GM06990 (cell line): Measurements from ENCODE around the gene GSTM3.
"Not testable (repeated sequence)": the region's sequence is repeated elsewhere in the genome, so short reads cannot be mapped to it uniquely, and the experiment has no call there.

Source experiments
- DNase-seq: peaks from one replicate; pipeline ENCODE4 v3.0.0-alpha.2; 2011; ENCODE audit not compliant: insufficient read length; ENCODE audit errors: extremely low read depth
- H3K27me3 ChIP-seq: replicated peaks from 2 replicates; pipeline ENCODE4 v1.6.0; 2011; ENCODE audit warnings: low read length; ENCODE audit not compliant: control insufficient read depth, insufficient read depth
- H3K36me3 ChIP-seq: 2 replicates; pipeline ENCODE4 v1.5.1; 2011; ENCODE audit warnings: low read length; ENCODE audit not compliant: control insufficient read depth, insufficient read depth
- H3K4me3 ChIP-seq: replicated peaks from 2 replicates; pipeline ENCODE4 v1.5.1; 2011; ENCODE audit warnings: low read depth, mild to moderate bottlenecking, control low read depth, low read length
- CTCF ChIP-seq: IDR thresholded peaks from 2 replicates; pipeline ENCODE4 v1.5.1; 2011; ENCODE audit warnings: low read length, control low read depth, mild to moderate bottlenecking, inconsistent platforms; ENCODE audit not compliant: insufficient read depth, poor library complexity, severe bottlenecking

Gene GSTM3

GRCh38 chr1:109705411-109705810 lies 35.4 kb downstream of the GSTM3 start:
- H3K4me3 ChIP-seq: no peak overlapping the region
- TF ChIP-seq CTCF: no peak
- DNase-seq: no peak
- no peaks in the 10 kb centered on the region for H3K36me3 ChIP-seq
- no peaks in the 10 kb centered on the region for H3K27me3 ChIP-seq

GRCh38 chr1:109704173-109704572 lies 36.7 kb downstream of the GSTM3 start:
- H3K27me3 ChIP-seq: no peaks in the 10 kb centered on the region
- H3K36me3 ChIP-seq: no peaks in the 10 kb centered on the region
- H3K4me3 ChIP-seq: no peak overlapping the region
- peak; percentile 2 for TF ChIP-seq CTCF
- no peak for DNase-seq

DNA sequence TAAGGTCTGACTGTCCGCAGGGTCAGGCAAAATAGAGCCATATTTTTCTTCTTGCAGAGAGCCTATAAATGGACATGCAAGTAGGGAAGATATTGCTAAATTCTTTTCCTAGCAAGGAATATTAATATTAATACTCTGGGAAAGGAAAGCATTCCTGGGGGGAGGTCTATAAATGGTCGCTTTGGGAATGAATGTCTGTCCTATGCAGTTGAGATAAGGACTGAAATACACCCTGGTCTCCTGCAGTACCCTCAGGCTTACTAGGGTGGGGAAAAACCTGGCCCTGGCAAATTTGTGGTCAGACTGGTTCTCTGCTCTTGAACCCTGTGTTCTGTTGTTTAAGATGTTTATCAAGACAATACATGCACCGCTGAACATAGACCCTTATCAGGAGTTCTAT lies 37.9 kb downstream of the GSTM3 start:
- not testable (repeated sequence) for H3K4me3 ChIP-seq, DNase-seq, H3K36me3 ChIP-seq, H3K27me3 ChIP-seq

DNA sequence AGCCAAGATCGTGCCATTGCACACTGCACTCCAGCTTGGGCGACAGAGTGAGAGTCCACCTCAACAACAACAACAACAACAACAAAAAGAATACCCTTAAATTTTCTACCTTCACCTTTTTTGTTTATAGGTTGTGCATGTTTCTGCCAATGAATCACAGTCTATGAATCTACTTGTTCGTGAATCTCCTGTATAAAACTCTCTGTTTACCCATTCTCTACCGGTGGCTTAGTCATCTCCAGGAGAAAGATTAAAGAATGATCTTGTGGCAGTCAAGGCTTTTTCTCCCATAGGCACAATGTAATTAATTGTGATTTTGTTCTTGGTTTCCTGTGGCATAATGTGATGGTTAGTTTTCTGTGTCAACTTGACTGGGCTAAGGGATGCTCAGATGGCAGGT lies 43.0 kb downstream of the GSTM3 start:
- DNase-seq, H3K4me3 ChIP-seq, H3K27me3 ChIP-seq, H3K36me3 ChIP-seq: not testable (repeated sequence)

GRCh38 chr1:109697066-109697465 lies 43.8 kb downstream of the GSTM3 start:
- Histone ChIP-seq H3K4me3 (no peak overlapping the region), H3K36me3 (no peaks in the 10 kb centered on the region), H3K27me3 (no peaks in the 10 kb centered on the region)
- no peak for DNase-seq
- no peak for TF ChIP-seq CTCF

GRCh38 chr1:109695138-109695537 lies 45.7 kb downstream of the GSTM3 start:
- H3K27me3 ChIP-seq, H3K36me3 ChIP-seq, H3K4me3 ChIP-seq, DNase-seq: not testable (repeated sequence)

DNA sequence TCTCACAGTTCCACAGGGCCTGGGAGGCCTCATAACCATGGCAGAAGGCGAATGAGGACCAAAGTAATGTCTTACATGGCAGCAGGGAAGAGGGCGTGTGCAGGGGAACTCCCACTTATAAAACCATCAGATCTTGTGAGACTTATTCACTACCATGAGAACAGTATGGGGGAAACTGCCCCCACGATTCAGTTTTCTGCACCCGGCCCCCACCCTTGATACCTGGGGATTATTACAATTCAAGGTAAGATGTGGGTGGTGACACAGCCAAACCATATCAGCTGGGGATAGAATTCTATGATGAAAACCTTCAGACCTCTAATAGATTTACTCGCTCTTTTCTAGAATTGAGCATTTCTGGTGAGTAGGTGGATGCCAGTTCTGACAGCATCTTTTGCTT lies 46.4 kb downstream of the GSTM3 start:
- not testable (repeated sequence) for H3K27me3 ChIP-seq, H3K36me3 ChIP-seq, H3K4me3 ChIP-seq, DNase-seq

GRCh38 chr1:109691759-109692158 lies 49.1 kb downstream of the GSTM3 start:
- no peak for TF ChIP-seq CTCF
- no peaks in the 10 kb centered on the region for H3K36me3 ChIP-seq
- no peaks in the 10 kb centered on the region for H3K27me3 ChIP-seq
- DNase-seq: no peak
- H3K4me3 ChIP-seq: no peak overlapping the region
